H1 (cell line): ENCODE measurements around the gene COL4A2. TPM values are rescaled to one million over a fixed set of nuclear protein-coding genes. Genes with fewer than 3 reads are reported as not detected.

Experiments
- CTCF ChIA-PET: fragments of 300-600 bp; sonication (Branson Sonifier 250); formaldehyde crosslinking; loops from one replicate; lab custom pipeline; 2021; ENCODE audit not compliant: partially characterized antibody; lab: Charles Lee
- POLR2A ChIA-PET: fragments of 300-600 bp; sonication (Branson Sonifier 250); formaldehyde crosslinking; loops from one replicate; lab custom pipeline; 2021; ENCODE audit warnings: inconsistent platforms; ENCODE audit not compliant: partially characterized antibody; lab: Charles Lee
- DNase-seq, 2 experiments: peaks; one replicate each; pipeline versions ENCODE4 v3.0.0 to v3.0.0-alpha.2; 2010 to 2022; ENCODE audit warnings: low spot score in 2 of 2, low read depth in 1 of 2, mixed read lengths in 1 of 2
- FAIRE-seq: peaks from 2 replicates; lab custom pipeline; 2011; peaks lifted over from hg19 to GRCh38; lab: Jason Lieb, UNC
- H2AFZ ChIP-seq: 2 replicates; pipeline ENCODE4 v1.8.1; 2012; ENCODE audit warnings: low read length, inconsistent platforms
- H2AK5ac ChIP-seq: 2 replicates; pipeline ENCODE4 v1.6.1; 2013; ENCODE audit warnings: low read depth, low read length
- H2BK120ac ChIP-seq: replicated peaks from 2 replicates; pipeline ENCODE3; 2013; ENCODE audit warnings: low read depth, low read length, inconsistent platforms
- H2BK12ac ChIP-seq: 2 replicates; pipeline ENCODE4 v1.6.1; 2013; ENCODE audit warnings: low read depth, low read length
- H2BK15ac ChIP-seq: 2 replicates; pipeline ENCODE4 v1.6.1; 2013; ENCODE audit warnings: low read length
- H2BK20ac ChIP-seq: 2 replicates; pipeline ENCODE4 v1.6.1; 2013; ENCODE audit warnings: low read length
- H2BK5ac ChIP-seq: 2 replicates; pipeline ENCODE4 v1.6.1; 2013; ENCODE audit warnings: low read depth, low read length
- H3K14ac ChIP-seq: 2 replicates; pipeline ENCODE4 v1.6.1; 2013; ENCODE audit warnings: inconsistent platforms; ENCODE audit not compliant: insufficient read length
- H3K18ac ChIP-seq: 2 replicates; pipeline ENCODE4 v1.6.1; 2013; ENCODE audit warnings: low read length; ENCODE audit errors: extremely low read depth
- H3K23ac ChIP-seq: 2 replicates; pipeline ENCODE4 v1.6.1; 2013; ENCODE audit warnings: inconsistent platforms; ENCODE audit not compliant: insufficient read length
- H3K23me2 ChIP-seq: 2 replicates; pipeline ENCODE4 v1.6.1; 2013; ENCODE audit warnings: low read depth, low read length
- H3K27ac ChIP-seq: 2 replicates; pipeline ENCODE4 v1.6.1; 2011; ENCODE audit warnings: low read depth, low read length, inconsistent platforms
- H3K27me3 ChIP-seq, 4 experiments: replicated peaks in 1 of 4; 1 replicate in 1 of 4; 2 replicates in 3 of 4; pipeline versions ENCODE4 v1.6.1 to v1.8.1; 2011 to 2013; ENCODE audit warnings: low read length in 3 of 4, mild to moderate bottlenecking in 3 of 4, inconsistent platforms in 2 of 4, mixed read lengths in 2 of 4, moderate library complexity in 1 of 4; ENCODE audit not compliant: control insufficient read depth in 3 of 4, insufficient read depth in 3 of 4; ENCODE audit errors: extremely low read depth in 1 of 4
- H3K36me3 ChIP-seq, 4 experiments: 2 replicates each; pipeline versions ENCODE4 v1.6.1 to v1.8.1; 2011 to 2013; ENCODE audit warnings: mild to moderate bottlenecking in 4 of 4, low read length in 3 of 4, moderate library complexity in 2 of 4, control low read depth in 1 of 4, inconsistent platforms in 1 of 4; ENCODE audit not compliant: insufficient read depth in 4 of 4, control insufficient read depth in 2 of 4
- H3K4ac ChIP-seq: replicated peaks from 2 replicates; pipeline ENCODE3; 2013; ENCODE audit warnings: low read length, low read depth, mixed read lengths, inconsistent platforms; ENCODE audit not compliant: insufficient read length
- H3K4me1 ChIP-seq, 4 experiments: replicated peaks in 1 of 4; 1 replicate in 1 of 4; 2 replicates in 3 of 4; pipeline versions ENCODE4 v1.6.1 to v1.8.1; 2011 to 2013; ENCODE audit warnings: low read length in 3 of 4, inconsistent platforms in 2 of 4, mixed read lengths in 1 of 4; ENCODE audit not compliant: insufficient read depth in 4 of 4, control insufficient read depth in 3 of 4
- H3K4me2 ChIP-seq, 2 experiments: 2 replicates each; pipeline versions ENCODE4 v1.6.1 to v1.8.1; 2011 to 2013; ENCODE audit warnings: low read depth in 2 of 2, low read length in 2 of 2, control low read depth in 1 of 2, inconsistent platforms in 1 of 2, mild to moderate bottlenecking in 1 of 2; ENCODE audit not compliant: insufficient read depth in 1 of 2
- H3K4me3 ChIP-seq, 4 experiments: fragments of 200-600, 300-600 bp in 1 of 4; sonication (generic), shearing (Covaris generic), sonication (Bioruptor Twin) in 1 of 4; 2 replicates each; pipeline versions ENCODE4 v1.5.1 to v1.8.1; 2011 to 2016; ENCODE audit warnings: low read length in 4 of 4, low read depth in 3 of 4, control low read depth in 2 of 4, inconsistent platforms in 2 of 4, mild to moderate bottlenecking in 2 of 4, mixed read lengths in 1 of 4, moderate library complexity in 1 of 4; ENCODE audit not compliant: insufficient read depth in 2 of 4; ENCODE audit errors: extremely low read depth in 1 of 4
- H3K56ac ChIP-seq: replicated peaks from 2 replicates; pipeline ENCODE3; 2013; ENCODE audit warnings: low read depth, mild to moderate bottlenecking, mixed read lengths, low read length, inconsistent platforms; ENCODE audit not compliant: insufficient read length
- H3K79me1 ChIP-seq: 2 replicates; pipeline ENCODE4 v1.6.1; 2013; ENCODE audit warnings: low read depth, low read length, control low read depth
- H3K79me2 ChIP-seq, 2 experiments: 2 replicates each; pipeline versions ENCODE4 v1.6.1 to v1.8.1; 2012 to 2013; ENCODE audit warnings: low read length in 2 of 2, mild to moderate bottlenecking in 2 of 2, inconsistent platforms in 1 of 2; ENCODE audit not compliant: insufficient read depth in 2 of 2, control insufficient read depth in 1 of 2
- H3K9ac ChIP-seq, 4 experiments: replicated peaks in 1 of 4; 1 replicate in 1 of 4; 2 replicates in 3 of 4; pipeline versions ENCODE4 v1.6.1 to v1.8.1; 2011 to 2013; ENCODE audit warnings: low read depth in 3 of 4, low read length in 3 of 4, control low read depth in 2 of 4, mild to moderate bottlenecking in 2 of 4, moderate library complexity in 2 of 4, inconsistent platforms in 1 of 4; ENCODE audit errors: extremely low read depth in 1 of 4
- H3K9me3 ChIP-seq, 2 experiments: 2 replicates each; pipeline versions ENCODE4 v1.6.1 to v1.8.1; 2012 to 2013; ENCODE audit warnings: mild to moderate bottlenecking in 2 of 2, moderate library complexity in 2 of 2, control low read depth in 1 of 2, inconsistent platforms in 1 of 2, low read depth in 1 of 2, low read length in 1 of 2, mixed read lengths in 1 of 2; ENCODE audit not compliant: insufficient read depth in 2 of 2
- H4K20me1 ChIP-seq, 2 experiments: replicated peaks in 1 of 2; 2 replicates each; pipeline versions ENCODE3 to v1.8.1; 2011 to 2013; ENCODE audit warnings: inconsistent platforms in 2 of 2, low read length in 2 of 2, mild to moderate bottlenecking in 1 of 2; ENCODE audit not compliant: insufficient read depth in 2 of 2, control insufficient read depth in 1 of 2
- H4K5ac ChIP-seq: 2 replicates; pipeline ENCODE4 v1.6.1; 2013; ENCODE audit warnings: low read length, low read depth, mixed read lengths, inconsistent platforms; ENCODE audit not compliant: insufficient read length
- H4K8ac ChIP-seq: 2 replicates; pipeline ENCODE4 v1.8.0; 2013; ENCODE audit warnings: mild to moderate bottlenecking, moderate library complexity, low read length, inconsistent platforms; ENCODE audit not compliant: insufficient read depth; ENCODE audit errors: extremely low read depth
- H4K91ac ChIP-seq: replicated peaks from 2 replicates; pipeline ENCODE3; 2013; ENCODE audit warnings: low read length, mixed read lengths, inconsistent platforms; ENCODE audit not compliant: insufficient read length
- KDM1A ChIP-seq: fragments of 200-600, 300-600 bp; sonication (generic); IDR thresholded peaks from 2 replicates; pipeline ENCODE4 v1.7.1; 2016; ENCODE audit warnings: mild to moderate bottlenecking, low read length, borderline replicate concordance
- SP4 ChIP-seq: IDR thresholded peaks from 2 replicates; pipeline ENCODE4 v1.6.1; 2012; ENCODE audit warnings: low read length, inconsistent platforms
- WGBS, 2 experiments: shearing (Covaris generic) in 1 of 2; methylation state at CpG; one replicate each; pipeline versions ENCODE4 v1.1.6 to v1.1.7; 2013 to 2015; ENCODE audit warnings: low lambda C conversion rate in 2 of 2, mixed read lengths in 2 of 2, inconsistent platforms in 1 of 2, low coverage in 1 of 2, missing lambda C conversion rate in 1 of 2; ENCODE audit not compliant: insufficient replicate concordance in 2 of 2, insufficient coverage in 1 of 2, insufficient read length in 1 of 2; ENCODE audit errors: extremely low coverage in 1 of 2, missing lambda C conversion rate in 1 of 2; 5-methylcytosine and 5-hydroxymethylcytosine counted together
- polyA plus RNA-seq, 7 experiments: library from polyadenylated mRNA; depleted of rRNA in 3 of 7; stranded (reverse) in 5 of 7; unstranded in 2 of 7; fragments of >200 nt in 5 of 7; fragments of 200-250 nt in 2 of 7; gene quantifications; 1 replicate in 5 of 7; 2 replicates in 1 of 7; 4 replicates in 1 of 7; pipeline versions ENCODE4 v1.2.1 to v1.2.3, GENCODE V29; 2011 to 2013; ENCODE audit warnings: missing spikeins in 2 of 7, mixed read lengths in 2 of 7
- total RNA-seq: library from RNA; stranded (reverse); fragmentation: NEBNext Ultra II Directional; extraction: Animal tissue kit (Norgen Biotek cat#: 25700); gene quantifications from 2 replicates; pipeline ENCODE4 v1.2.1, GENCODE V29; 2021

Gene COL4A2
- total and polyA plus RNA-seq, 2 of the 8 experiments (the other 6 are each of a cell fraction or from before 2014, with no cell fraction given) = 80.4 to 87.3 TPM

- Histone ChIP-seq H2BK5ac (no peak overlapping the region), H2BK15ac (no peak overlapping the region), H4K91ac (no peak overlapping the region), H4K20me1 (peaks cover 0 to 12% of the 10 kb centered on the region in 2 experiments), H2BK12ac (no peak overlapping the region), H3K36me3 (peaks cover 0 to 10% (median 4%) of the 10 kb centered on the region in 4 experiments; a peak in 3 of 8 replicates), H3K79me2 (peaks cover 5 to 8% of the 10 kb centered on the region in 2 experiments; a peak in 3 of 4 replicates), H3K4ac (no peak overlapping the region), H3K56ac (no peak overlapping the region), H3K9me3 (no peaks in the 10 kb centered on the region; a peak in 1 of 4 replicates), H3K23ac (no peak overlapping the region), H3K18ac (no peak overlapping the region), H3K79me1 (peaks cover 14% of the 10 kb centered on the region), H2BK120ac (no peak overlapping the region), H3K4me2 (no peak overlapping the region), H3K4me1 (peaks cover 0 to 12% (median 3%) of the 10 kb centered on the region in 4 experiments; a peak in 4 of 7 replicates), H3K23me2 (peaks cover 5% of the 10 kb centered on the region; the same call in 1 of the 2 replicates), H4K5ac (no peak overlapping the region), H3K9ac (no peak overlapping the region), H2AK5ac (no peak overlapping the region), H3K27me3 (no peaks in the 10 kb centered on the region), H3K27ac (no peak overlapping the region), H2BK20ac (no peak overlapping the region), H3K14ac (no peak overlapping the region), H4K8ac (no peak overlapping the region), H2AFZ (no peak overlapping the region), H3K4me3 (no peak overlapping the region)
- ChIA-PET CTCF (interaction anchor here (1.1 kb wide), 1 partner anchor 55 kb away, joined by 3 read pairs; no protein-coding TSS in a partner anchor), POLR2A (interaction anchor here (0.9 to 1.6 kb wide), 2 partner anchors 10 to 14 kb away, joined by 3 to 4 read pairs; partner anchors contain the start of genes COL4A1 and COL4A2)
- WGBS, 2 experiments = 89% methylated on average over 2 of the region's 2 CpGs; no CpG with 5 or more reads in 1 of the 2 experiments
- DNase-seq (no peak), FAIRE-seq (no peak)
- TF ChIP-seq SP4 = no peak
- TF ChIP-seq KDM1A = no peak
These were observed 13.6 kb downstream of the COL4A2 start for GRCh38 chr13:110320645-110321044.
